SK-N-SH treated with all-trans-retinoic acid at 6 μM for 48 hours (cell line): Measurements from ENCODE around the gene ZNF70.

Experiments used
- ARNTL ChIP-seq: fragments of 450-650 bp; formaldehyde crosslinking; IDR thresholded peaks from 2 replicates; pipeline ENCODE4 v1.5.0; 2020; ENCODE audit warnings: low read depth, mild to moderate bottlenecking, moderate library complexity, borderline replicate concordance
- GLIS3 ChIP-seq: fragments of 250-450 bp; sonication (Bioruptor Pico); IDR thresholded peaks from 2 replicates; pipeline ENCODE4 v1.5.0; 2020; ENCODE audit warnings: mild to moderate bottlenecking, moderate library complexity
- ISL1 ChIP-seq: fragments of 250-450 bp; sonication (Bioruptor Pico); IDR thresholded peaks from 2 replicates; pipeline ENCODE4 v2.1.2; 2022; ENCODE audit warnings: mild to moderate bottlenecking, moderate library complexity
- PATZ1 ChIP-seq: fragments of 250-450 bp; sonication (Bioruptor Pico); IDR thresholded peaks from 2 replicates; pipeline ENCODE4 v1.8.0; 2020; ENCODE audit warnings: mild to moderate bottlenecking, moderate library complexity, borderline replicate concordance
- POU6F1 ChIP-seq: fragments of 250-450 bp; sonication (Bioruptor Pico); IDR thresholded peaks from 2 replicates; pipeline ENCODE4 v1.8.0; 2021; ENCODE audit warnings: low read depth, mild to moderate bottlenecking, moderate library complexity, borderline replicate concordance
- TCF4 ChIP-seq: fragments of 250-450 bp; sonication (Bioruptor Pico); IDR thresholded peaks from 2 replicates; pipeline ENCODE4 v1.8.0; 2021; ENCODE audit warnings: mild to moderate bottlenecking, moderate library complexity, borderline replicate concordance
- TOX ChIP-seq: fragments of 250-450 bp; sonication (Bioruptor Pico); IDR thresholded peaks from 2 replicates; pipeline ENCODE4 v1.8.0; 2021; ENCODE audit warnings: mild to moderate bottlenecking, moderate library complexity, borderline replicate concordance
- ZC3H10 ChIP-seq: fragments of 250-450 bp; sonication (Bioruptor Pico); IDR thresholded peaks from 2 replicates; pipeline ENCODE4 v1.5.1; 2021; ENCODE audit warnings: mild to moderate bottlenecking, moderate library complexity
- ZFP3 ChIP-seq: fragments of 250-450 bp; sonication (Bioruptor Pico); IDR thresholded peaks from 2 replicates; pipeline ENCODE4 v1.5.0; 2020; ENCODE audit warnings: mild to moderate bottlenecking, moderate library complexity
- ZNF70 ChIP-seq: fragments of 450-650 bp; formaldehyde crosslinking; IDR thresholded peaks from 2 replicates; pipeline ENCODE4 v1.5.0; 2020; ENCODE audit warnings: mild to moderate bottlenecking, moderate library complexity

GRCh38 chr22:23751441-23751996, 607 bp upstream of the ZNF70 start:
- TF ChIP-seq GLIS3 (CRISPR knock-in tag) (no peak), ZNF70 (CRISPR knock-in tag) (no peak), ARNTL (no peak), ZFP3 (no peak), POU6F1 (CRISPR knock-in tag) (no peak), TCF4 (no peak), TOX (CRISPR knock-in tag) (no peak), ZC3H10 (CRISPR knock-in tag) (no peak), PATZ1 (no peak), ISL1 (CRISPR knock-in tag) (no peak)
